ENCODE data around the gene IGFLR1. TPM values are rescaled to one million over a fixed set of nuclear protein-coding genes. Genes with fewer than 3 reads are reported as not detected.

Gene IGFLR1
- total RNA-seq, 1 donor from 2014 or later, result 2.4 TPM

DNA sequence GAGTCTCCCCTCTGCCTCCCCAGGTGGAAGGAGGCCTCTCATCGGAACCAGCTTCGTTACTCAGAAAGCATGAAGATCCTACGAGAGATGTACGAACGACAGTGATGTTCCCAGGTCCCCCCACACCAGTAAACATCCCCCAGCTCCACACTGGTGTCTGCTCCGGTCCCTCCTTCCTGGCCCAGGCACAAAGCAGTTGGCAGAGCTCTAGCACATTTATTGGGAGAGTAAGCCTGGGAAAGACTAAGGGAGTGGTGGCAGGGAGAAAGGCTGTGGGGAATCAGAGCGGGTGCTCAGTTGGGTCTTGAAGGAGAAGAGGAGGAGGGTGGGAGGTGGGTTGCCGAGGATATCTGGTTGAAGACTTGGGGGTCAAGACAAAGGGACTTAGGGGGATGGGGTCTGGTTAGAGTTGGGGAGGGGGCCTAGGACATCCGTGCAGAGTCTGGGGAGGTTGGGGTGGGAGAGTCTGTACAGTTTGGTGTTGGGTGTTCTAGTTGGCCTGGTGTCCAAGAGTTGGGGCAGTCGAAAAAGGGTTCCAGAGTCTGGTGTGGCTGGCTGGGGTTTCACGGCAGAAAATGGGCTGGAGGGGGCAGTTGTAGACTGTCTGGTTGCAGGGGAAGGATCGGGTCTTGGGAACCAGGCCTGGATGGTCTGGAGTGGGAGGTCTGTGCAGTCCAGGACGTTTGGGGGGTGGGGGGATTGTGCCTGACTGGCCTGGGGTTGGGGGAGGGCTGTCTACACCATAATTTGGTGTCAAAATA is 12.3 kb upstream of the IGFLR1 start:
- H3K27ac Mint-ChIP-seq (ENCODE audit: unreplicated experiment), result no peak overlapping the region
- Histone ChIP-seq H4K20me1 (ENCODE audit: insufficient read depth, low read length) (peaks cover 21% of the 10 kb centered on the region), H3K4me2 (ENCODE audit: low read length) (peak overlapping the region; percentile 96), H3K9me3 (ENCODE audit: insufficient read depth, low read depth, low read length) (no peaks in the 10 kb centered on the region), H3K4me3 (ENCODE audit: insufficient read depth, low read depth, low read length) (no peak overlapping the region), H3K4me1 (ENCODE audit: insufficient read depth, low read length) (peaks cover 35% of the 10 kb centered on the region), H3K79me2 (ENCODE audit: insufficient read depth, low read length) (peaks cover 41% of the 10 kb centered on the region), H3K9ac (ENCODE audit: low read length) (no peak overlapping the region), H3K36me3 (ENCODE audit: insufficient read depth, low read length) (peaks cover 5% of the 10 kb centered on the region), H3K27ac (ENCODE audit: low read depth, low read length) (no peak overlapping the region), H3K27me3 (ENCODE audit: insufficient read depth, low read length) (no peaks in the 10 kb centered on the region), H2AFZ (ENCODE audit: low read depth, low read length) (no peak overlapping the region)
- H3K27me3 Mint-ChIP-seq (ENCODE audit: low read depth, unreplicated experiment), result peaks cover 2% of the 10 kb centered on the region
- peaks cover 22% of the 10 kb centered on the region for H3K4me1 Mint-ChIP-seq (ENCODE audit: low read depth, unreplicated experiment)
- no peak overlapping the region for H3K4me3 Mint-ChIP-seq (ENCODE audit: unreplicated experiment)
- DNase-seq (ENCODE audit: low read depth) (no peak), FAIRE-seq (no peak)
- H3K9me3 Mint-ChIP-seq (ENCODE audit: unreplicated experiment), result no peaks in the 10 kb centered on the region
- H3K36me3 Mint-ChIP-seq (ENCODE audit: low read depth, unreplicated experiment), result peaks cover 18% of the 10 kb centered on the region
- TF ChIP-seq, protein P1, sequence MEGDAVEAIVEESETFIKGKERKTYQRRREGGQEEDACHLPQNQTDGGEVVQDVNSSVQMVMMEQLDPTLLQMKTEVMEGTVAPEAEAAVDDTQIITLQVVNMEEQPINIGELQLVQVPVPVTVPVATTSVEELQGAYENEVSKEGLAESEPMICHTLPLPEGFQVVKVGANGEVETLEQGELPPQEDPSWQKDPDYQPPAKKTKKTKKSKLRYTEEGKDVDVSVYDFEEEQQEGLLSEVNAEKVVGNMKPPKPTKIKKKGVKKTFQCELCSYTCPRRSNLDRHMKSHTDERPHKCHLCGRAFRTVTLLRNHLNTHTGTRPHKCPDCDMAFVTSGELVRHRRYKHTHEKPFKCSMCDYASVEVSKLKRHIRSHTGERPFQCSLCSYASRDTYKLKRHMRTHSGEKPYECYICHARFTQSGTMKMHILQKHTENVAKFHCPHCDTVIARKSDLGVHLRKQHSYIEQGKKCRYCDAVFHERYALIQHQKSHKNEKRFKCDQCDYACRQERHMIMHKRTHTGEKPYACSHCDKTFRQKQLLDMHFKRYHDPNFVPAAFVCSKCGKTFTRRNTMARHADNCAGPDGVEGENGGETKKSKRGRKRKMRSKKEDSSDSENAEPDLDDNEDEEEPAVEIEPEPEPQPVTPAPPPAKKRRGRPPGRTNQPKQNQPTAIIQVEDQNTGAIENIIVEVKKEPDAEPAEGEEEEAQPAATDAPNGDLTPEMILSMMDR (IDR thresholded peaks at IDR 0.05; ENCODE audit: insufficient read depth, low read depth, low read length), result no peak
- TF ChIP-seq EZH2 (IDR thresholded peaks at IDR 0.05; ENCODE audit: insufficient read depth, low read length), result no peak

DNA sequence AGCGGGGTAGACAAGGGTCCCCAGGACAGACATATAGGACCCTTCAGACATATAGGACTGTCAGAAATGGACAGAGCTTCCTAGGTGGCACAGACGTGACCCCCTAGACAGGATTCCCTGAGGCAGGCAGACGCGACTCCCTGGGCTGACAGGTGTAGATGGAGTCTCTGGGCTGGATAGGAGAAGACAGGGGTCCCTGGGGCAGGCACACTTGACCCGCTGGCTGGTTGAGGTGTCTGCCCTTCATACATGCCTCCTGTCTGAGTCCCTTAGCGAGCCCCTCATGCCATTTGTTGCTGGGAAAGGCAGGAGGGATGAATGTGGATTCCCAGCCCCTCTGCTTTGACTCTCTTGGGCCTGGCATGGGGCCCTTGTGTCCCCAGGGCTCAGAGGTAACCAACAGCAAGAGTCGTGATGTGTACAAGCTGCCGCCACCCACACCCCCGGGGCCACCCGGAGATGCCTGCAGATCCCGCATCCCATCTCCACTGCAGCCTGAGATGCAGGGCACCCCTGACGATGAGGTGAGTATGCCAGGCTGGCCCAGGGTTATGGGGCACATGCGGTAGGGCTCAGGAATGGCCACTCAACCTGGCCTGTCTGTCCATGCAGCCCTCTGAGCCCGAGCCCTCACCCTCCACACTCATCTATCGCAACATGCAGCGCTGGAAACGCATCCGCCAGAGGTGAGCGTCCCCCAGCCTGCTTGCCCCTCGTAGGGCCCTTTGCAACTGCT is 11.6 kb upstream of the IGFLR1 start:
- no peaks in the 10 kb centered on the region for H3K27me3 ChIP-seq (ENCODE audit: insufficient read depth, low read length)
- peaks cover 32% of the 10 kb centered on the region for H3K4me1 ChIP-seq (ENCODE audit: insufficient read depth, low read length)
- no peak overlapping the region for H3K4me2 ChIP-seq (ENCODE audit: low read length)
- no peak overlapping the region for H3K9ac ChIP-seq (ENCODE audit: low read length)
- no peaks in the 10 kb centered on the region for H3K9me3 Mint-ChIP-seq (ENCODE audit: unreplicated experiment)
- H3K79me2 ChIP-seq (ENCODE audit: insufficient read depth, low read length), result peaks cover 39% of the 10 kb centered on the region
- DNase-seq (ENCODE audit: low read depth) (no peak), FAIRE-seq (no peak)
- H3K4me3 ChIP-seq (ENCODE audit: insufficient read depth, low read depth, low read length), result no peak overlapping the region
- no peak overlapping the region for H2AFZ ChIP-seq (ENCODE audit: low read depth, low read length)
- H3K36me3 Mint-ChIP-seq (ENCODE audit: low read depth, unreplicated experiment), result peaks cover 18% of the 10 kb centered on the region
- peaks cover 2% of the 10 kb centered on the region for H3K27me3 Mint-ChIP-seq (ENCODE audit: low read depth, unreplicated experiment)
- TF ChIP-seq, protein P1 (IDR thresholded peaks at IDR 0.05; ENCODE audit: insufficient read depth, low read depth, low read length), result no peak
- no peak for TF ChIP-seq EZH2 (IDR thresholded peaks at IDR 0.05; ENCODE audit: insufficient read depth, low read length)
- H3K4me3 Mint-ChIP-seq (ENCODE audit: unreplicated experiment), result no peak overlapping the region
- no peaks in the 10 kb centered on the region for H3K9me3 ChIP-seq (ENCODE audit: insufficient read depth, low read depth, low read length)
- H3K27ac Mint-ChIP-seq (ENCODE audit: unreplicated experiment), result no peak overlapping the region
- H3K36me3 ChIP-seq (ENCODE audit: insufficient read depth, low read length), result peaks cover 5% of the 10 kb centered on the region
- H3K4me1 Mint-ChIP-seq (ENCODE audit: low read depth, unreplicated experiment), result peaks cover 22% of the 10 kb centered on the region
- H3K27ac ChIP-seq (ENCODE audit: low read depth, low read length), result no peak overlapping the region
- H4K20me1 ChIP-seq (ENCODE audit: insufficient read depth, low read length), result peaks cover 15% of the 10 kb centered on the region

Measured in astrocyte (in vitro differentiated cells and primary cell).